Ishikawa (cell line): ENCODE measurements around the gene COX17.

Experiments used
- CREB1 ChIP-seq: IDR thresholded peaks from 2 replicates; pipeline ENCODE4 v1.6.1; 2012; ENCODE audit warnings: low read depth
- EGR1 ChIP-seq: IDR thresholded peaks from 2 replicates; pipeline ENCODE4 v1.6.1; 2012
- EP300 ChIP-seq: IDR thresholded peaks from 2 replicates; pipeline ENCODE4 v1.6.1; 2012; ENCODE audit warnings: borderline replicate concordance
- FOXM1 ChIP-seq: IDR thresholded peaks from 2 replicates; pipeline ENCODE4 v1.6.1; 2012; ENCODE audit warnings: low read depth, borderline replicate concordance
- RAD21 ChIP-seq: IDR thresholded peaks from 2 replicates; pipeline ENCODE4 v1.6.1; 2012; ENCODE audit warnings: low read depth
- TAF1 ChIP-seq: IDR thresholded peaks from 2 replicates; pipeline ENCODE4 v1.6.1; 2012; ENCODE audit warnings: low read depth, mild to moderate bottlenecking
- TCF12 ChIP-seq: IDR thresholded peaks from 2 replicates; pipeline ENCODE4 v1.6.1; 2012; ENCODE audit warnings: low read depth
- YY1 ChIP-seq: IDR thresholded peaks from 2 replicates; pipeline ENCODE4 v1.6.1; 2012; ENCODE audit warnings: low read depth
- TF ChIP-seq, protein P1 (sequence below): IDR thresholded peaks from 2 replicates; pipeline ENCODE4 v1.6.1; 2012
- TF ChIP-seq, protein P2 (sequence below): IDR thresholded peaks from 2 replicates; pipeline ENCODE4 v1.6.1; 2012

DNA sequence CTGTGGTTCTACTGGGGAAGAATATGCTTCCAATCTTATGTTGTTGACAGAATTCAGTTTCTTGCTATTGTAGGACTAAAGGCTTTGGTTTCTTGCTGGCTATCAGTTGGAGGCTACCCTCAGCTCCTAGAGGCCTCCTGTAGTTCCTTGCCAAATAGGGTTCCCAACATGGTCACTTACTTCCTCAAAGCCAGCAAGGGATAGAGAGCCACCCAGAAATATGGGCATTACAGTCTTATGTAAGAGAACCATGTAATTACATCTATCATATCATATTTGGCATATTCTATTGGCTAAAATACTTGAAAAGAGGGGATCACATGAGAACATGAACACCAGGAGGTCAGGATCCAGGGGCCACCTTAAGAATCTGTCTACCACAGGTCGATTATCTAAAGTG lies 6.2 kb upstream of the COX17 start:
- TF ChIP-seq EGR1 (no peak), CREB1 (no peak), RAD21 (no peak), EP300 (no peak), FOXM1 (no peak), TAF1 (no peak), YY1 (no peak), TCF12 (no peak)
- TF ChIP-seq, protein P1, sequence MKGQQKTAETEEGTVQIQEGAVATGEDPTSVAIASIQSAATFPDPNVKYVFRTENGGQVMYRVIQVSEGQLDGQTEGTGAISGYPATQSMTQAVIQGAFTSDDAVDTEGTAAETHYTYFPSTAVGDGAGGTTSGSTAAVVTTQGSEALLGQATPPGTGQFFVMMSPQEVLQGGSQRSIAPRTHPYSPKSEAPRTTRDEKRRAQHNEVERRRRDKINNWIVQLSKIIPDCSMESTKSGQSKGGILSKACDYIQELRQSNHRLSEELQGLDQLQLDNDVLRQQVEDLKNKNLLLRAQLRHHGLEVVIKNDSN, result no peak
- TF ChIP-seq, protein P2, sequence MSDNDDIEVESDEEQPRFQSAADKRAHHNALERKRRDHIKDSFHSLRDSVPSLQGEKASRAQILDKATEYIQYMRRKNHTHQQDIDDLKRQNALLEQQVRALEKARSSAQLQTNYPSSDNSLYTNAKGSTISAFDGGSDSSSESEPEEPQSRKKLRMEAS, result no peak
